NCI-H2029 treated with DMSO at 0.1 percent for 48 hours (cell line): ENCODE data around the gene REXO5.

Source experiments
- DNase-seq: peaks from one replicate; lab custom pipeline; 2025; lab: John Stamatoyannopoulos, UW

REXO5 gene

GRCh38 chr16:20871941-20872815 lies 65.9 kb downstream of the REXO5 start:
- DNase-seq = no peak

- no peak for DNase-seq
Observed at GRCh38 chr16:20873331-20873730, 67.0 kb downstream of the REXO5 start.

- DNase-seq = no peak
Observed at GRCh38 chr16:20874088-20874581, 67.8 kb downstream of the REXO5 start.

- DNase-seq = no peak
Observed at GRCh38 chr16:20875355-20875650, 69.0 kb downstream of the REXO5 start.

GRCh38 chr16:20878682-20879147 lies 72.4 kb downstream of the REXO5 start:
- DNase-seq = no peak

- DNase-seq = no peak
Observed at GRCh38 chr16:20879175-20880040, 73.1 kb downstream of the REXO5 start.

- DNase-seq = no peak
Observed at GRCh38 chr16:20880867-20881502, 74.7 kb downstream of the REXO5 start.

- DNase-seq = no peak
Observed at GRCh38 chr16:20881503-20881878, 75.2 kb downstream of the REXO5 start.

- DNase-seq = no peak
Observed at GRCh38 chr16:20883554-20884239, 77.4 kb downstream of the REXO5 start.

GRCh38 chr16:20884240-20884556 lies 77.9 kb downstream of the REXO5 start:
- no peak for DNase-seq

- DNase-seq = no peak
Observed at GRCh38 chr16:20886320-20886719, 80.0 kb downstream of the REXO5 start.

GRCh38 chr16:20887207-20887606 lies 80.9 kb downstream of the REXO5 start:
- DNase-seq = no peak

- no peak for DNase-seq
Observed at GRCh38 chr16:20889625-20890275, 83.4 kb downstream of the REXO5 start.

- DNase-seq = no peak
Observed at GRCh38 chr16:20894388-20894787, 88.1 kb downstream of the REXO5 start.

- no peak for DNase-seq
Observed at GRCh38 chr16:20897253-20897897, 91.0 kb downstream of the REXO5 start.

GRCh38 chr16:20897922-20898321 lies 91.6 kb downstream of the REXO5 start:
- no peak for DNase-seq

- no peak for DNase-seq
Observed at GRCh38 chr16:20899071-20899470, 92.7 kb downstream of the REXO5 start.
